Panc1 (cell line): ENCODE results near the gene SUGCT. TPM values are rescaled to one million over a fixed set of nuclear protein-coding genes. Genes with fewer than 3 reads are reported as not detected.

Experiments
- ATAC-seq: fragments of 200-7000 bp; cut with Tn5 transposase; 2 replicates; pipeline ENCODE4 v1.9.1; 2020; ENCODE audit warnings: mild to moderate bottlenecking, moderate library complexity
- BruUV-seq: library from RNA; stranded (reverse); fragments of 400-500 nt; replicated peaks from 2 replicates; lab custom pipeline; 2021; lab: Mats Ljungman, UMichigan
- CTCF ChIA-PET: fragments of 300-600 bp; sonication (Branson Sonifier 250); formaldehyde crosslinking; loops from one replicate; lab custom pipeline; 2022; ENCODE audit warnings: antibody characterized with exemption; lab: Charles Lee
- POLR2A ChIA-PET: fragments of 300-600 bp; sonication (Branson Sonifier 250); formaldehyde crosslinking; loops from one replicate; lab custom pipeline; 2022; ENCODE audit warnings: antibody characterized with exemption; lab: Charles Lee
- DNase-seq: peaks from one replicate; pipeline ENCODE4 v3.0.0-alpha.2; 2010; ENCODE audit warnings: low read depth, low spot score
- H3K27ac ChIP-seq: 2 replicates; pipeline ENCODE4 v1.5.1; 2011; ENCODE audit warnings: mild to moderate bottlenecking, low read length, inconsistent platforms
- H3K27me3 ChIP-seq: fragments of 200-500 bp; sonication (Bioruptor generic); 2 replicates; pipeline ENCODE4 v1.6.0; 2014; ENCODE audit warnings: low read length, inconsistent platforms; ENCODE audit not compliant: control insufficient read depth, insufficient read depth
- H3K36me3 ChIP-seq: fragments of 200-500 bp; sonication (Bioruptor generic); 2 replicates; pipeline ENCODE4 v1.5.1; 2014; ENCODE audit warnings: inconsistent platforms, mild to moderate bottlenecking, low read length, moderate library complexity; ENCODE audit not compliant: control insufficient read depth, insufficient read depth
- H3K4me1 ChIP-seq: 2 replicates; pipeline ENCODE4 v1.5.1; 2011; ENCODE audit warnings: inconsistent platforms, mild to moderate bottlenecking, low read length, moderate library complexity; ENCODE audit not compliant: control insufficient read depth, insufficient read depth
- H3K4me3 ChIP-seq, 2 experiments: 2 replicates each; pipeline ENCODE4 v1.5.1; 2011 to 2012; ENCODE audit warnings: low read depth in 2 of 2, low read length in 2 of 2, mild to moderate bottlenecking in 2 of 2, inconsistent platforms in 1 of 2, moderate library complexity in 1 of 2
- H3K9me3 ChIP-seq: fragments of 200-500 bp; sonication (Bioruptor generic); 2 replicates; pipeline ENCODE4 v1.5.1; 2014; ENCODE audit warnings: low read depth, mild to moderate bottlenecking, inconsistent platforms, low read length, moderate library complexity; ENCODE audit not compliant: control insufficient read depth, insufficient read depth
- CTCF ChIP-seq: fragments of 450-650 bp; IDR thresholded peaks from 2 replicates; pipeline ENCODE4 v1.5.1; 2017; ENCODE audit warnings: mild to moderate bottlenecking
- POLR2AphosphoS5 ChIP-seq: IDR thresholded peaks from 2 replicates; pipeline ENCODE4 v1.6.1; 2012; ENCODE audit warnings: mild to moderate bottlenecking, low read depth, low read length, moderate library complexity
- REST ChIP-seq, 2 experiments: IDR thresholded peaks; 2 replicates each; pipeline ENCODE4 v1.6.1; 2011 to 2012; ENCODE audit warnings: low read depth in 2 of 2, control low read depth in 1 of 2, low read length in 1 of 2, mild to moderate bottlenecking in 1 of 2, moderate library complexity in 1 of 2; ENCODE audit not compliant: insufficient read depth in 1 of 2
- SIN3A ChIP-seq: IDR thresholded peaks from 2 replicates; pipeline ENCODE4 v1.6.1; 2012; ENCODE audit warnings: low read depth, mild to moderate bottlenecking, low read length, moderate library complexity, borderline replicate concordance; ENCODE audit not compliant: insufficient read depth
- TCF7L2 ChIP-seq: IDR thresholded peaks from 2 replicates; pipeline ENCODE4 v1.6.1; 2011; ENCODE audit warnings: mild to moderate bottlenecking, low read depth, low read length, inconsistent platforms
- in situ Hi-C: cut with HindIII; loops from 2 replicates; pipeline ENCODE4 v1.10.0; 2016; ENCODE audit warnings: low sequenced_read_pairs, low pct_unique_long_range_greater_than_20kb
- intact Hi-C: fragments of 100-400 bp; cut with micrococcal nuclease; formaldehyde crosslinking; loops from one replicate; pipeline ENCODE4 v1.10.0; 2022; ENCODE audit not compliant: unreplicated experiment
- total RNA-seq: library from RNA; stranded (reverse); gene quantifications from one replicate; pipeline ENCODE4 v1.2.1, GENCODE V29; 2021; ENCODE audit not compliant: unreplicated experiment

SUGCT gene
- total RNA-seq, 1 experiment from 2014 or later = 3.1 TPM

GRCh38 chr7:40629891-40630290 is 495.1 kb downstream of the SUGCT start:
- in situ Hi-C loops (no loop called here), intact Hi-C loops (no loop called here)
- Histone ChIP-seq H3K9me3 (no peaks in the 10 kb centered on the region), H3K4me3 (no peak overlapping the region), H3K27me3 (peaks cover 4% of the 10 kb centered on the region; the same call in 1 of the 2 replicates), H3K4me1 (no peaks in the 10 kb centered on the region), H3K27ac (no peak overlapping the region), H3K36me3 (no peaks in the 10 kb centered on the region)
- DNase-seq (no peak), ATAC-seq (no peak)
- no TSS peak for BruUV-seq
- ChIA-PET POLR2A (no interaction called here), CTCF (no interaction called here)
- TF ChIP-seq POLR2AphosphoS5 = no peak
- TF ChIP-seq CTCF = no peak

GRCh38 chr7:40634118-40634517 is 499.3 kb downstream of the SUGCT start:
- no peaks in the 10 kb centered on the region for H3K9me3 ChIP-seq
- POLR2A ChIA-PET = no interaction called here
- in situ Hi-C loops (no loop called here), intact Hi-C loops (no loop called here)
- no peak overlapping the region for H3K4me3 ChIP-seq
- CTCF ChIA-PET = no interaction called here
- no peak for ATAC-seq
- H3K36me3 ChIP-seq = no peaks in the 10 kb centered on the region
- H3K27ac ChIP-seq = no peak overlapping the region
- no peaks in the 10 kb centered on the region for H3K4me1 ChIP-seq
- H3K27me3 ChIP-seq = peaks cover 4% of the 10 kb centered on the region; the same call in 1 of the 2 replicates
- TF ChIP-seq CTCF (no peak), REST (IDR thresholded peaks at IDR 0.05; ENCODE audit: insufficient read depth in 1 of 2, low read depth in 2 of 2, low read length in 1 of 2) (no peak), SIN3A (no peak), POLR2AphosphoS5 (no peak), TCF7L2 (no peak)
- DNase-seq = no peak
- no TSS peak for BruUV-seq
